Measurements from ENCODE around the gene PLXNA4. TPM values are rescaled to one million over a fixed set of nuclear protein-coding genes. Genes with fewer than 3 reads are reported as not detected.

PLXNA4 gene
- total RNA-seq, 2 experiments from 2014 or later = 0.75 to 0.85 TPM

GRCh38 chr7:132192809-132193208 lies 383.5 kb downstream of the PLXNA4 start:
- no peaks in the 10 kb centered on the region for H3K9me3 Mint-ChIP-seq
- no peaks in the 10 kb centered on the region for H3K4me1 Mint-ChIP-seq (ENCODE audit: low read depth)
- H3K27me3 Mint-ChIP-seq = peaks cover 4% of the 10 kb centered on the region
- H3K4me3 Mint-ChIP-seq = no peak overlapping the region
- no peak for ATAC-seq (ENCODE audit: poor library complexity)
- H3K27ac ChIP-seq (ENCODE audit: low read depth in 1 of 2, low read length in 2 of 2) = no peak overlapping the region
- H3K4me1 ChIP-seq (ENCODE audit: insufficient read depth, low read length) = no peaks in the 10 kb centered on the region
- TF ChIP-seq CTCF (IDR thresholded peaks at IDR 0.05) = no peak
- H3K4me3 ChIP-seq (ENCODE audit: low read length) = no peak overlapping the region
- no peak overlapping the region for H3K27ac Mint-ChIP-seq
- H3K27me3 ChIP-seq (ENCODE audit: control insufficient read depth in 1 of 2, insufficient read depth in 2 of 2, low read length in 2 of 2) = no peaks in the 10 kb centered on the region
- ChIA-PET POLR2A (no interaction called here), CTCF (no interaction called here)
- no peak for DNase-seq
- intact Hi-C loops (cut with DNase I, micrococcal nuclease) = no loop called here
- no peaks in the 10 kb centered on the region for H3K36me3 ChIP-seq (ENCODE audit: insufficient read depth, low read length)
- peaks cover 0 to 7% of the 10 kb centered on the region in 2 experiments for H3K9me3 ChIP-seq (ENCODE audit: control insufficient read depth in 1 of 2, insufficient read depth in 1 of 2, low read length in 2 of 2)
- H3K36me3 Mint-ChIP-seq (ENCODE audit: low read depth) = no peaks in the 10 kb centered on the region

GRCh38 chr7:132191418-132191817 lies 384.9 kb downstream of the PLXNA4 start:
- TF ChIP-seq CTCF (IDR thresholded peaks at IDR 0.05) = no peak
- H3K27ac ChIP-seq (ENCODE audit: low read depth in 1 of 2, low read length in 2 of 2) = no peak overlapping the region
- ChIA-PET CTCF (no interaction called here), POLR2A (no interaction called here)
- Mint-ChIP-seq H3K27me3 (peaks cover 4% of the 10 kb centered on the region), H3K36me3 (ENCODE audit: low read depth) (no peaks in the 10 kb centered on the region), H3K9me3 (no peaks in the 10 kb centered on the region), H3K4me3 (no peak overlapping the region), H3K4me1 (ENCODE audit: low read depth) (no peaks in the 10 kb centered on the region), H3K27ac (no peak overlapping the region)
- peaks cover 0 to 14% of the 10 kb centered on the region in 2 experiments for H3K9me3 ChIP-seq (ENCODE audit: control insufficient read depth in 1 of 2, insufficient read depth in 1 of 2, low read length in 2 of 2)
- intact Hi-C loops (cut with DNase I, micrococcal nuclease) = no loop called here
- no peak overlapping the region for H3K4me3 ChIP-seq (ENCODE audit: low read length)
- H3K36me3 ChIP-seq (ENCODE audit: insufficient read depth, low read length) = no peaks in the 10 kb centered on the region
- no peaks in the 10 kb centered on the region for H3K4me1 ChIP-seq (ENCODE audit: insufficient read depth, low read length)
- ATAC-seq (ENCODE audit: poor library complexity) (no peak), DNase-seq (no peak)
- no peaks in the 10 kb centered on the region for H3K27me3 ChIP-seq (ENCODE audit: control insufficient read depth in 1 of 2, insufficient read depth in 2 of 2, low read length in 2 of 2)

GRCh38 chr7:132190683-132191082 lies 385.6 kb downstream of the PLXNA4 start:
- H3K27me3 Mint-ChIP-seq = peaks cover 4% of the 10 kb centered on the region
- Histone ChIP-seq H3K4me3 (ENCODE audit: low read length) (no peak overlapping the region), H3K4me1 (ENCODE audit: insufficient read depth, low read length) (no peaks in the 10 kb centered on the region), H3K27me3 (ENCODE audit: control insufficient read depth in 1 of 2, insufficient read depth in 2 of 2, low read length in 2 of 2) (no peaks in the 10 kb centered on the region), H3K9me3 (ENCODE audit: control insufficient read depth in 1 of 2, insufficient read depth in 1 of 2, low read length in 2 of 2) (peaks cover 0 to 20% of the 10 kb centered on the region in 2 experiments), H3K27ac (ENCODE audit: low read depth in 1 of 2, low read length in 2 of 2) (no peak overlapping the region), H3K36me3 (ENCODE audit: insufficient read depth, low read length) (no peaks in the 10 kb centered on the region)
- TF ChIP-seq CTCF (IDR thresholded peaks at IDR 0.05) = no peak
- intact Hi-C loops (cut with DNase I, micrococcal nuclease) = no loop called here
- no peaks in the 10 kb centered on the region for H3K9me3 Mint-ChIP-seq
- H3K27ac Mint-ChIP-seq = no peak overlapping the region
- CTCF ChIA-PET = no interaction called here
- no peak overlapping the region for H3K4me3 Mint-ChIP-seq
- no peak for DNase-seq
- ATAC-seq (ENCODE audit: poor library complexity) = no peak
- H3K4me1 Mint-ChIP-seq (ENCODE audit: low read depth) = no peaks in the 10 kb centered on the region
- POLR2A ChIA-PET = no interaction called here
- H3K36me3 Mint-ChIP-seq (ENCODE audit: low read depth) = no peaks in the 10 kb centered on the region

Data from CD4-positive, alpha-beta T cell (primary cell).